ENCODE measurements around the gene TOMM22.

The TOMM22 gene

DNA sequence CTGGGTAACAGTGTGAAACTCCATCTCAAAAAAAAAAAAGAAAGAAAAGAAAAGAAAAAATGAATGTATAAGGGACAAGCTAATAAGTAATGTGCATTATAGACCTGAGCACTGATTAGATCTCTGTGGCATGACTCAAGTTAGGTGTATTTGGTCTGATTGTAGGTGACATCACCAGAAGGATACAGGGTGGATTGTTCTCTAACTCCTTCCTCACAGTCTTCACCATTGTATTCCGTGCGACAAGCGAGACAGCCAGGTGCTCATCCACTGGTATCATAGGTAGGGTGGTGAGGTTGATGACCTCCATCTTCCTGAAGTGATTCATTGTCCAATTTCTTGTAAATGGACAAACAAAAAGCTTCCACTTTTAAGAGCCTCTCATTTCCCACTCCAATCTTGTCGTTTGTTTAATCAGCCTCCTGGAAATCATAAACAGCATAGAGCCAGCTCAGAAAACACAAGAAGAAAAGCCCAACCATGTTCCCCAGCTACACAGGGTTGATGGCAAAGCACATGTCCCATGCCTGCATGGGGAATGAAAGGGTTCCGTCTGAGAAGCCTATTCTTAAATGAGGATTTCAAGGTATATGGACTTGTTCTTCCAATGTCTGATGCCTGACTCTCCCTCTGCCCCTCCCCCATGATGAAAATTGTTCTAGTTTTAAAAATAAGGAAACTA is 31.8 kb upstream of the TOMM22 start:
- no peak for DNase-seq (ENCODE audit: extremely low read depth, low read depth)

DNA sequence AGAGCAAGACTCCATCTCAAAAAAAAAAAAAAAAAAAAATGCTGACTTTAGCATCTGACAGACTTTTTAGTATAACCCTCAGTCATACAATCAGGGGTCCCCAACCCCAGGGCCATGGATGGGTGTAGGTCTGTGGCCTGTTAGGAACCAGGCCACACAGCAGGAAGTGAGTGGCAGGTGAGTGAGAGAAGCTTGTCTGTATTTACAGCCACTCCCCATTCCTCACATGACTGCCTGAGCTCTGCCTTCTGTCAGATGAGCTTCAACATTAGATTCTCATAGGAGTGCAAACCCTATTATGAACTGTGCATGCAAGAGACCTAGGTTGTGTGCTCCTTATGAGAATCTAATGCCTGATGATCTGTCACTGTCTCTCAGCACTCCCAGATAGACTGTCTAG is 28.9 kb upstream of the TOMM22 start:
- no peak for DNase-seq (ENCODE audit: extremely low read depth, low read depth)
- TF ChIP-seq, protein P1, sequence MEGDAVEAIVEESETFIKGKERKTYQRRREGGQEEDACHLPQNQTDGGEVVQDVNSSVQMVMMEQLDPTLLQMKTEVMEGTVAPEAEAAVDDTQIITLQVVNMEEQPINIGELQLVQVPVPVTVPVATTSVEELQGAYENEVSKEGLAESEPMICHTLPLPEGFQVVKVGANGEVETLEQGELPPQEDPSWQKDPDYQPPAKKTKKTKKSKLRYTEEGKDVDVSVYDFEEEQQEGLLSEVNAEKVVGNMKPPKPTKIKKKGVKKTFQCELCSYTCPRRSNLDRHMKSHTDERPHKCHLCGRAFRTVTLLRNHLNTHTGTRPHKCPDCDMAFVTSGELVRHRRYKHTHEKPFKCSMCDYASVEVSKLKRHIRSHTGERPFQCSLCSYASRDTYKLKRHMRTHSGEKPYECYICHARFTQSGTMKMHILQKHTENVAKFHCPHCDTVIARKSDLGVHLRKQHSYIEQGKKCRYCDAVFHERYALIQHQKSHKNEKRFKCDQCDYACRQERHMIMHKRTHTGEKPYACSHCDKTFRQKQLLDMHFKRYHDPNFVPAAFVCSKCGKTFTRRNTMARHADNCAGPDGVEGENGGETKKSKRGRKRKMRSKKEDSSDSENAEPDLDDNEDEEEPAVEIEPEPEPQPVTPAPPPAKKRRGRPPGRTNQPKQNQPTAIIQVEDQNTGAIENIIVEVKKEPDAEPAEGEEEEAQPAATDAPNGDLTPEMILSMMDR (IDR thresholded peaks at IDR 0.05; ENCODE audit: low read depth, low read length): no peak

More for the DNA sequence above, 31.8 kb upstream of the TOMM22 start:
- TF ChIP-seq, protein P1 (IDR thresholded peaks at IDR 0.05; ENCODE audit: low read depth, low read length): no peak

DNA sequence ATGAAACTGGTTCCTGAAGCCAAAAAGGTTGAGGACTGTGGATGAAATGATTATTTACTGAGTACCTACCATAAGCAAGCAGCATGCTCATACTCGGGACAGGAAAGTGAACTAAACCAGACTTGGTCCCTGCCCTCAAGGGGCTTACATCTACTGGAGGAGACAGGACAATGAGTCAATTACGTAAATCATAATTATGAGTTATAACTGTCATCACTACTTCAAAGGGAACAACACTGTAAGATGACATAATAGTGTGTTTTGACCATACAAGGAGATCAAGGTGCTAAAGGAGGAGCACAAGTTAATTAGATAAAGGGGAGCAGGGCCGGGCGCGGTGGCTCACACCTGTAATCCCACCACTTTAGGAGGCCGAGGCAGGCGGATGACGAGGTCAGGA is 28.0 kb upstream of the TOMM22 start:
- DNase-seq (ENCODE audit: extremely low read depth, low read depth): no peak
- TF ChIP-seq, protein P1 (IDR thresholded peaks at IDR 0.05; ENCODE audit: low read depth, low read length): no peak

GRCh38 chr22:38655519-38656255 is 26.1 kb upstream of the TOMM22 start:
- TF ChIP-seq, protein P1 (IDR thresholded peaks at IDR 0.05; ENCODE audit: low read depth, low read length): no peak
- DNase-seq (ENCODE audit: extremely low read depth, low read depth): no peak

DNA sequence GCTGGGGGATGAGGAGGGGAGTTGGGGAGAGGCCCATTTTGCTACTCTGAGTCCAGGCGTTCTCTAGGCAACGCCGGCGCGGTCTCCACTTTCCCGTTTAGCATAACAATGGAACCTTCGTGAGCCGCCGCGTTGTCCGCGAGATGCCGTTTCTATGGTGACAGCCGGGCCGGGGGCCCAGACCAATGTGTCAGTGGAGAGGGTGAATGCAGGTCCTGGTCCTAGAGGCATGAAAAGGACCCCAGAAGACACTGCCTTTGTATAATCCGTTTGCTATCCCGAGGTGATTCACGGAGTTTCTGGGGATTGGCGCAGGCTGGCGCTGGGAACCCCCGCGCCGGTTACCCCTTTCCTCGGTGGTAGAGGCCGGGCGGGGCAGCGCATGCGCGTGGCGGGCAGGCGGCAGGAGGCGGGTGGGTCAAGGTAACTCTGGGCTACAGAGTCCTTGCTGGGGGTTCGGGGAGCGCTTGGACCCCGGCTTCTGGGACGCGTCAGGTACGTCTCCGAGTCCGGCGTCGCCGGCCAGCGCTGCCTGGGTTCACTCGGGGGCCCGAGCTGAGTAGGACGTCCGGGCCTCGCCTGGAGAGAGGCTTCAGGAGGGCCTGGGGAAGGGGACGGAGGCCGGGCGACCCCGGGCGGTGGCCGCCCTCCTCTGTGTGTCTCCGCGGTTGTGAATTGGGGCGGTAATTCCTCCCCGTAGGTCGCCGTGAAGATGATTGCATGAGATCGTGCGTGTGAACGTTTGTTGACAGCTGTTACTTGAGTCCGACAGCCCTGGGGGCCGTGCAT is 25.3 kb upstream of the TOMM22 start, which contains the start of the genes CBY1 and FAM227A:
CBY1 (plus strand) TSS at position 383 of the 789 bp plus-strand sequence. CDS start 11,417 bp downstream, outside the sequence.
FAM227A (minus strand) TSS at position 137 of the 789 bp plus-strand sequence. CDS start 6,224 bp downstream, outside the sequence.
- TF ChIP-seq, protein P1 (IDR thresholded peaks at IDR 0.05; ENCODE audit: low read depth, low read length): no peak
- peak; percentile 55 for DNase-seq (ENCODE audit: extremely low read depth, low read depth)

DNA sequence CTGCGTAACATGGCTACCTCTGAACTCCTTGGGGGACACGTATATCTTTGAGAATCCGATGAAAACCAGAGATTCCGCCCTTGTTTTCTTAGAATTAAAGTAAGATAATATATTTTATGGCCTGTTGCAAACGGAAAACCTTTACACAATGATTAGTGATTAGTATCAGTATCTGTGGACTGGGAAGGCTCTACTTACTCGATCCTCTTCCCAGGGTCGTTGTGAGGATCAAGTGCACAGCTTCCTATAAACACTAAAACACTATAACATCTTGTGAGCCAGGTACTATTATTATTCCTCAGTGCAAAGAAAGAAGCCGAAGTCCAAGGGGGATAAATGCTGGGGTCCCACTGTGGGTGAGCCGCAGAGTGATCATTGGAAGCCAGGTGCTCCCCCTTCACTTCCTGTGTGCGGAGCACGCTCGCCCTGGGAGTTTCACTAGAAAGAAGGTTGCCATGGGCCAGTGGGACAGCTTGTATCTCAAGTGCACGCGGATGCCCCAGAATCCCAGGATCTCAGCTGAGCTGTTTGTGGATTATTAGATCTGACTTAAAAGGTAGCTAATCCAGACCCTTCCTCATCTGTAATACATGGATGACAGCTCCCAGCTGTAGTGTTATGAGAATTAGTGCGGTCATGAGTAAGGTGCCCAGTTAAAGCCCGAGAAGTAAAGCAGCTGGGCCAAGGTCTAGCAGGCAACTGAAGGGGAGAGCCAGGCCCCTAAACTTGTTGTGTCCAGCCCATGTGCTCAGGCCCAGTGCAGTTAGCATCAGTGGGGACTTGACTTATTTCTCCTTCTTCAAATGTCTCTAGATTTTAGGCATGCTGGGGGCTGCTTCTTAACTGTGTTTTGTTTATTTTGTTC is 24.5 kb upstream of the TOMM22 start:
- DNase-seq (ENCODE audit: extremely low read depth, low read depth): no peak
- TF ChIP-seq, protein P1 (IDR thresholded peaks at IDR 0.05; ENCODE audit: low read depth, low read length): no peak

Data from AG09319 (cell line).